ENCODE data around the gene GAL3ST1. TPM values are rescaled to one million over a fixed set of nuclear protein-coding genes. Genes with fewer than 3 reads are reported as not detected.
A peak's percentile ranks its signal among the peaks of the same experiment; 100 is the strongest.

GAL3ST1 gene
- total and polyA plus RNA-seq, 9 donors: 1.1 to 4.1 (median 1.9) TPM; not detected in 1

DNA sequence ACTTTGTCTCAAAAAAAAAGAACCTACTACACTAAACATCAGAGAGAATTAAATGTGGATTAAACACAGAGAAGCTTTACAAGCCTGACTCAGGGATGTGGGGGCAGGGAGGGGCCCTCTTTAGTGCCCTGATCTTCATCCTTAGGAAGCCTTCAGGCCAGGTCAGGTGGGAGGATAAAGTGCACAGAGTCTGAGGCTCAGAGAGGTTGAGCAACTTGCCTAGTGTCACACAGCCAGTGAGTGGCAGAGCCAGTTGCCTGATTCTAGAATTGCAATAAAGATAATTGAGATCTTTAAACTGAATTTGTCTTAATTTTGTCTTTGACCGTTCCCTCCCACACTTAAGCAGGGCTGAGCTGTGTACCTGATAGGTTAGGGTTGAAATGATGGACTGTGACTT, 35.1 kb downstream of the GAL3ST1 start:
- intact Hi-C loops (cut with DNase I): no loop called here
- no peak for DNase-seq
- Histone ChIP-seq H3K36me3 (no peaks in the 10 kb centered on the region), H3K4me3 (no peak overlapping the region), H3K27me3 (no peaks in the 10 kb centered on the region), H3K27ac (no peak overlapping the region), H3K9me3 (no peaks in the 10 kb centered on the region), H3K4me1 (ENCODE audit: insufficient read depth) (no peaks in the 10 kb centered on the region)
- TF ChIP-seq EP300 (IDR thresholded peaks at IDR 0.05) (no peak), POLR2A (IDR thresholded peaks at IDR 0.05) (no peak)
- TF ChIP-seq, protein P1, sequence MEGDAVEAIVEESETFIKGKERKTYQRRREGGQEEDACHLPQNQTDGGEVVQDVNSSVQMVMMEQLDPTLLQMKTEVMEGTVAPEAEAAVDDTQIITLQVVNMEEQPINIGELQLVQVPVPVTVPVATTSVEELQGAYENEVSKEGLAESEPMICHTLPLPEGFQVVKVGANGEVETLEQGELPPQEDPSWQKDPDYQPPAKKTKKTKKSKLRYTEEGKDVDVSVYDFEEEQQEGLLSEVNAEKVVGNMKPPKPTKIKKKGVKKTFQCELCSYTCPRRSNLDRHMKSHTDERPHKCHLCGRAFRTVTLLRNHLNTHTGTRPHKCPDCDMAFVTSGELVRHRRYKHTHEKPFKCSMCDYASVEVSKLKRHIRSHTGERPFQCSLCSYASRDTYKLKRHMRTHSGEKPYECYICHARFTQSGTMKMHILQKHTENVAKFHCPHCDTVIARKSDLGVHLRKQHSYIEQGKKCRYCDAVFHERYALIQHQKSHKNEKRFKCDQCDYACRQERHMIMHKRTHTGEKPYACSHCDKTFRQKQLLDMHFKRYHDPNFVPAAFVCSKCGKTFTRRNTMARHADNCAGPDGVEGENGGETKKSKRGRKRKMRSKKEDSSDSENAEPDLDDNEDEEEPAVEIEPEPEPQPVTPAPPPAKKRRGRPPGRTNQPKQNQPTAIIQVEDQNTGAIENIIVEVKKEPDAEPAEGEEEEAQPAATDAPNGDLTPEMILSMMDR (IDR thresholded peaks at IDR 0.05): no peak
- WGBS, 3 donors: 85 to 92% (median 89%) methylated on average over 1 of the region's 1 CpG

GRCh38 chr22:30538280-30538679, 36.2 kb downstream of the GAL3ST1 start:
- no peak for DNase-seq
- intact Hi-C loops (cut with DNase I): no loop called here
- Histone ChIP-seq H3K4me1 (ENCODE audit: insufficient read depth) (no peaks in the 10 kb centered on the region), H3K27me3 (no peaks in the 10 kb centered on the region), H3K9me3 (no peaks in the 10 kb centered on the region), H3K4me3 (no peak overlapping the region), H3K36me3 (no peaks in the 10 kb centered on the region), H3K27ac (no peak overlapping the region)
- WGBS, 3 donors: 89 to 93% (median 92%) methylated on average over 6 of the region's 6 CpGs
- no peak for TF ChIP-seq POLR2A (IDR thresholded peaks at IDR 0.05)
- TF ChIP-seq, protein P1 (IDR thresholded peaks at IDR 0.05): no peak
- TF ChIP-seq EP300 (IDR thresholded peaks at IDR 0.05): no peak

GRCh38 chr22:30537083-30537731, 37.3 kb downstream of the GAL3ST1 start:
- Histone ChIP-seq H3K9me3 (no peaks in the 10 kb centered on the region), H3K36me3 (no peaks in the 10 kb centered on the region), H3K27ac (no peak overlapping the region), H3K4me1 (ENCODE audit: insufficient read depth) (no peaks in the 10 kb centered on the region), H3K4me3 (no peak overlapping the region), H3K27me3 (no peaks in the 10 kb centered on the region)
- intact Hi-C loops (cut with DNase I): no loop called here
- DNase-seq: peak in 2 of 5 donors; percentile 25 to 50
- TF ChIP-seq EP300 (IDR thresholded peaks at IDR 0.05) (no peak), POLR2A (IDR thresholded peaks at IDR 0.05) (no peak)
- TF ChIP-seq, protein P1 (IDR thresholded peaks at IDR 0.05): no peak
- WGBS, 3 donors: 26 to 41% (median 38%) methylated on average over 9 of the region's 9 CpGs

DNA sequence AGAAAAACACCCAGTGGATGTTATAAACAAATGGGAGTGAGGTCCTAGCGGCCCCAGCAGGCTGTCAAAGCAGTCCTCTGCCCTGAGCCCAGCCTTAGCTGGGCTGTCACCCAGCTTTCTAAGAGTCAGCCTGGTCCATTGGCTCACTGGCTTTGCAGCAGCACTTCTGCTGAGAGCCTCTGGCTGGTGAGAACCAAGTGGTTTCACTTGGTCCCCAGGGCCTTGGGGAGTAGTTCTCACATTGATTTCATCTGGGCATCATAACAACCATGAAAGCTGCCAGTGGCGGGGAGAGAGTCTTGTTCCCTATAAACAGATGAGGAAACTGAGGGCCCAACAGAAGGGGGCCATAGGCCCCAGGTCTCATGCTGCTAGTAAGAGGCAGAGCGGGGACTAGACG, 39.3 kb downstream of the GAL3ST1 start:
- Histone ChIP-seq H3K27ac (no peak overlapping the region), H3K36me3 (no peaks in the 10 kb centered on the region), H3K4me1 (ENCODE audit: insufficient read depth) (no peaks in the 10 kb centered on the region), H3K9me3 (no peaks in the 10 kb centered on the region), H3K4me3 (no peak overlapping the region), H3K27me3 (no peaks in the 10 kb centered on the region)
- WGBS, 3 donors: 91 to 92% (median 92%) methylated on average over 4 of the region's 4 CpGs
- no peak for TF ChIP-seq EP300 (IDR thresholded peaks at IDR 0.05)
- TF ChIP-seq, protein P1 (IDR thresholded peaks at IDR 0.05): no peak
- no peak for TF ChIP-seq POLR2A (IDR thresholded peaks at IDR 0.05)
- intact Hi-C loops (cut with DNase I): no loop called here
- DNase-seq: no peak

Measured in ovary (tissue), 9 donors.